K562 (cell line): ENCODE measurements around the gene AJM1. TPM values are rescaled to one million over a fixed set of nuclear protein-coding genes. Genes with fewer than 3 reads are reported as not detected.

Source experiments
- E2F8 ChIP-seq: fragments of 450-650 bp; IDR thresholded peaks from 2 replicates; pipeline ENCODE4 v1.7.1; 2018; ENCODE audit warnings: mild to moderate bottlenecking, low read depth; ENCODE audit not compliant: partially characterized antibody
- FOSL1 ChIP-seq: fragments of 200-800 bp; sonication (Bioruptor generic); conservative IDR thresholded peaks from 2 replicates; pipeline ENCODE4 v1.6.1; 2016; ENCODE audit warnings: missing genetic modification characterization, missing compliant biosample characterization
- FOXM1 ChIP-seq, 2 experiments: fragments of 450-650 bp in 1 of 2; sonication (generic) in 1 of 2; formaldehyde crosslinking in 1 of 2; IDR thresholded peaks; 2 replicates each; pipeline versions ENCODE4 v1.6.1 to v1.9.0; 2017 to 2022; ENCODE audit warnings: low read depth in 2 of 2, mild to moderate bottlenecking in 2 of 2, missing genetic modification reagents in 1 of 2, moderate library complexity in 1 of 2
- PRDM10 ChIP-seq: fragments of 450-650 bp; IDR thresholded peaks from 2 replicates; pipeline ENCODE4 v1.6.1; 2018; ENCODE audit not compliant: partially characterized antibody
- U2AF1 ChIP-seq: fragments of 200-400 bp; formaldehyde crosslinking; optimal IDR thresholded peaks from 2 replicates; pipeline ENCODE3; 2017; ENCODE audit warnings: mild to moderate bottlenecking, low read depth, low read length, moderate library complexity
- ZBTB8A ChIP-seq: fragments of 450-650 bp; IDR thresholded peaks from 2 replicates; pipeline ENCODE4 v1.6.1; 2018; ENCODE audit warnings: mild to moderate bottlenecking, moderate library complexity; ENCODE audit not compliant: partially characterized antibody
- ZNF253 ChIP-seq: fragments of 250-450 bp; sonication (Bioruptor Pico); conservative IDR thresholded peaks from 2 replicates; pipeline ENCODE4 v1.6.1; 2021; ENCODE audit warnings: mild to moderate bottlenecking
- ZNF561 ChIP-seq: fragments of 450-650 bp; formaldehyde crosslinking; conservative IDR thresholded peaks from 2 replicates; pipeline ENCODE4 v1.4.0; 2020; ENCODE audit warnings: mild to moderate bottlenecking, moderate library complexity
- ZNF609 ChIP-seq: sonication (generic); formaldehyde crosslinking; IDR thresholded peaks from 2 replicates; pipeline ENCODE4 v1.8.1; 2023; ENCODE audit warnings: missing genetic modification reagents, mild to moderate bottlenecking, borderline replicate concordance
- polyA plus RNA-seq, 8 experiments: library from polyadenylated mRNA; depleted of rRNA in 4 of 8; stranded (reverse) in 5 of 8; unstranded in 3 of 8; fragments of >200 nt; fragmentation: Nextera tagmentation in 2 of 8; fragmentation: Illumina TruSeq in 1 of 8; extraction: Ambion mirVana in 2 of 8; extraction: Trizol in 1 of 8; gene quantifications; 2 replicates each; pipeline versions ENCODE4 v1.2.1 to v1.2.3, GENCODE V29; 2011 to 2014; ENCODE audit warnings: inconsistent platforms in 1 of 8, missing spikeins in 1 of 8
- total RNA-seq, 7 experiments: library from RNA; depleted of rRNA in 6 of 7; stranded (reverse); fragments of >200 nt in 6 of 7; fragmentation: Illumina TruSeq in 2 of 7; extraction: Trizol in 2 of 7; gene quantifications; 2 replicates each; pipeline versions ENCODE4 v1.2.1 to v1.2.3, GENCODE V29; 2011 to 2021; ENCODE audit warnings: low replicate concordance in 1 of 7
- TF ChIP-seq, protein P1 (sequence below): sonication (generic); formaldehyde crosslinking; IDR thresholded peaks from 2 replicates; pipeline ENCODE4 v1.8.0; 2022; ENCODE audit warnings: mild to moderate bottlenecking, missing genetic modification reagents

AJM1 gene
- total and polyA plus RNA-seq, 9 of the 15 experiments (the other 6 are each of a cell fraction or from before 2014, with no cell fraction given): 0.01 to 3.7 (median 0.65) TPM; not detected in 1

DNA sequence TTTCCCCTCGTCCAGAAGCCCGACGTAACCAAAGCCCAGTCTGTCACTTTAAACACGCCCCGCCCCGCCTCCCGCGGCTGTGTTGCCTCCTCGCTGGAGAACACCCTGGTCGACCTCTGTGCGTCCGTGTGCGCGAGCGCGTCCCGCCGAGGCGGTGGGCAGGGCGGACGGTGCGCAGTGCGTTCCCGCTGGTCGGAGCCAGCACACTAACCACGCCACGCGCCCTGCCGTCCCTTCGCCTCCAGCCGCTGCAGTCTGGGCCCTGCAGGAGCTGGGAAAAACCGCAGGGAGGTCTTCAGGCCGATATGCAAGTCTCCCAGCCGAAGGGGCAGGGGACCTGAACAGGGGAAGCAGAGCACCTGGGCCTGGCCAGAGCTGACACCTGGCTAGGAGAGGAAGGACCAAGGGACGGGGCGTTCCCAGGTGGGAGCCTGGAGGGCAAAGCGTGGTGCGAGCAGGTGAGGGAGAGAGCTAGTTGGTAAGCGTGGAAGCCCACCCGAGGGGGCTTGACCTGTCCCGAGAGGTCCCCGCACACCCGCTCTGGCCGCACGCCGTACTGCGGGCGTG, 5.6 kb downstream of the AJM1 start (continued):
- TF ChIP-seq, protein P1, sequence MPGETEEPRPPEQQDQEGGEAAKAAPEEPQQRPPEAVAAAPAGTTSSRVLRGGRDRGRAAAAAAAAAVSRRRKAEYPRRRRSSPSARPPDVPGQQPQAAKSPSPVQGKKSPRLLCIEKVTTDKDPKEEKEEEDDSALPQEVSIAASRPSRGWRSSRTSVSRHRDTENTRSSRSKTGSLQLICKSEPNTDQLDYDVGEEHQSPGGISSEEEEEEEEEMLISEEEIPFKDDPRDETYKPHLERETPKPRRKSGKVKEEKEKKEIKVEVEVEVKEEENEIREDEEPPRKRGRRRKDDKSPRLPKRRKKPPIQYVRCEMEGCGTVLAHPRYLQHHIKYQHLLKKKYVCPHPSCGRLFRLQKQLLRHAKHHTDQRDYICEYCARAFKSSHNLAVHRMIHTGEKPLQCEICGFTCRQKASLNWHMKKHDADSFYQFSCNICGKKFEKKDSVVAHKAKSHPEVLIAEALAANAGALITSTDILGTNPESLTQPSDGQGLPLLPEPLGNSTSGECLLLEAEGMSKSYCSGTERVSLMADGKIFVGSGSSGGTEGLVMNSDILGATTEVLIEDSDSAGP (CRISPR knock-in tag): peak; percentile 93
- no peak; the same call in 1 of the 2 replicates for TF ChIP-seq ZNF561 (CRISPR knock-in tag)
- TF ChIP-seq FOSL1 (tag): 0 out of 2 replicates have a peak, but pooled peaks have one; percentile 6
- no peak for TF ChIP-seq FOXM1 (IDR thresholded peaks at IDR 0.05; ENCODE audit: low read depth)
- TF ChIP-seq FOXM1 (CRISPR knock-in tag; IDR thresholded peaks at IDR 0.05; ENCODE audit: low read depth): 0 out of 2 replicates have a peak, but pooled peaks have one; percentile 7
- no peak for TF ChIP-seq ZNF609
- no peak for TF ChIP-seq U2AF1
- TF ChIP-seq ZNF253: no peak
- TF ChIP-seq PRDM10: no peak
- TF ChIP-seq ZBTB8A: no peak
- TF ChIP-seq E2F8: no peak
